ENCODE measurements around the gene ATP4A. TPM values are rescaled to one million over a fixed set of nuclear protein-coding genes. Genes with fewer than 3 reads are reported as not detected.

Gene ATP4A
- polyA plus RNA-seq, 3 donors from 2014 or later, result not detected

DNA sequence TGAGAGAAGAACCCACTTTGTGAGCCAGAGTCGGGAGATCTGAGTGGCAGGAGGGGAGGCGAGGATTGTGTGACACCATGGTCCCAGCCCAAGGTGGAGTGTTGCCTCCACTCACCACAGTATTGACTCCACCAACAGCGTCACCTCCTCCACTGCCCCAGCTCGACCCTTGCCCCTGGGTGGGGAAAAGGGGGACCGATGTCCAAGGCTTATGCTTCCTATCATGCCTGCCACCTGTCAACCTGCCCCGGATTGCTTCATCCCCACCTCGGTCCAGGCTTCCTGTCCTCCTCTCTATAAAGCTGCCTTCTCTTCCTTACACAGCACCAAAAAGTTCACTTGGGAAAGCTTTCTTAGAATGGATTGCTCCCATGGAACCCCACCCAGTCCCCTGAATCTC is 57.4 kb downstream of the ATP4A start:
- no peak for DNase-seq
- Mint-ChIP-seq H3K27me3 (ENCODE audit: low read depth in 3 of 3) (peaks cover 1 to 6% (median 6%) of the 10 kb centered on the region in 3 donors), H3K36me3 (peaks cover 0 to 6% (median 0%) of the 10 kb centered on the region in 3 donors), H3K4me1 (peaks cover 22 to 28% of the 10 kb centered on the region in 2 donors), H3K27ac (peak overlapping the region in 1 of 6 donors; percentile 24), H3K9me3 (no peaks in the 10 kb centered on the region), H3K4me3 (no peak overlapping the region)

DNA sequence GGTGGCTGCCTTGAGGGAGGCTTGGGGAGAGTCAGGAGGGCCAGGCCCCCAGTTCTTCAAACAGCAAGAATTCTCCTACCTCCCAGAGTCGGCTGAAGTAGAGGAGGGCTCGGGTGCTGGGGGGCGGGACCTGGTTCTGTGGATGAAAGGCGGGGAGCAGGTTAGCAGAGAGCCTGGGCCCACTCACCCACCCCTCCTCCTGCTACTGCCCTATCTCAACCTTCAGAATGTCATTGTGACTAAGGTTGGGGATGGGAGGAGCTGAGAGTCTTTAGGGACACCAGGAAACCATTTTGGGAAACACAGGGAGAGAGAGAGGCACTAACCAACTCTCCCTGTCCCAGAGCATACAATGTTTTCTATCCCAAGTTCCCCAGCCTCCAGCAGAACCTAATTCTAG is 60.7 kb downstream of the ATP4A start:
- no peaks in the 10 kb centered on the region for H3K9me3 Mint-ChIP-seq
- H3K4me3 Mint-ChIP-seq, result no peak overlapping the region
- H3K27me3 Mint-ChIP-seq (ENCODE audit: low read depth in 3 of 3), result peaks cover 0 to 7% (median 5%) of the 10 kb centered on the region in 3 donors
- H3K27ac Mint-ChIP-seq, result no peak overlapping the region
- DNase-seq, result no peak
- peaks cover 0 to 6% (median 0%) of the 10 kb centered on the region in 3 donors for H3K36me3 Mint-ChIP-seq
- H3K4me1 Mint-ChIP-seq, result no peaks in the 10 kb centered on the region

DNA sequence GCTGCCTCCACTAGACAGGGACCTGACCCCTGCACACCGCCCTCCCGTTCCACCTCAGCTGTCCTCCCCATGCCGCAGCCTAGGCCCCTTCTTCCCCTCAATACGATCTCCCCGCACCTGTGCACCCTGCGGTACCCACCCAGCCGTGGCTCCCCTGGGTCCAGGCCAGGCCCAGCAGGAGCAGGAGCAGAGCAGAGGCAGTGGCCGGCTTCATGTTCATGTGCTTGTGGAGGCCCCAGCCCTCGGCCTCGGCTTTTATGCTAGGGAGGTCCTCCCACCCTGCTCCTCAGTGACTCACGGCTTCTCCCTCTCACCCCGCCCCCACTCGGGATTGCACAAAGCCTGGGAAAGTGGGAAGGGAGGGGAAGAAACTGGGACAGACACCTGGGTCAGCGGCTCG is 61.8 kb downstream of the ATP4A start:
- no peaks in the 10 kb centered on the region for H3K9me3 Mint-ChIP-seq
- H3K27me3 Mint-ChIP-seq (ENCODE audit: low read depth in 3 of 3), result peaks cover 0 to 7% (median 5%) of the 10 kb centered on the region in 3 donors
- no peak for DNase-seq
- H3K27ac Mint-ChIP-seq, result no peak overlapping the region
- peaks cover 0 to 6% (median 0%) of the 10 kb centered on the region in 3 donors for H3K36me3 Mint-ChIP-seq
- H3K4me3 Mint-ChIP-seq, result no peak overlapping the region
- no peaks in the 10 kb centered on the region for H3K4me1 Mint-ChIP-seq

DNA sequence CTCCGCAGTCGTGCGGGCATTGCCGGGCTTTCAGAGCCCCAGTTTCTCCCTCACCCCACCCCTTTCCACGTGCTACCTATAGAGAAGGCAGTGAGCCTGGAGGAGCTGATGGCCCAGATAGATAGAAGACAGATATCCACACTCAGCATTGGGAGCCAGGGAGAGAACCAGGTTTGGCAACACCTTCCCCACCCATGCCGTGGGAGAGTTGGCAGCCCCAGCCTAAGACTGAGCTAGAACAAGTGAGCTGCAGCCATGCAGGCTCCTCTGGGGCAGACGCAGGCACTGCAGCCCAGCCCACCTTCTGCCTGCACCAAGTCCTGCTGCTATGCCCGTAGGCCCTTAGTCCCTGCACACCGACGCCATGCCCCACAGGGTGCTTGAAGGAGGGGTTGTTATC is 62.8 kb downstream of the ATP4A start:
- no peak overlapping the region for H3K4me3 Mint-ChIP-seq
- no peaks in the 10 kb centered on the region for H3K36me3 Mint-ChIP-seq
- peaks cover 0 to under 1% of the 10 kb centered on the region in 2 donors for H3K4me1 Mint-ChIP-seq
- DNase-seq, result no peak
- no peak overlapping the region for H3K27ac Mint-ChIP-seq
- no peaks in the 10 kb centered on the region for H3K9me3 Mint-ChIP-seq
- peaks cover 0 to 7% (median 3%) of the 10 kb centered on the region in 3 donors for H3K27me3 Mint-ChIP-seq (ENCODE audit: low read depth in 3 of 3)

Other genes with a start within 250 kb of the ATP4A start
- gene CD22, start 234.5 kb downstream of the ATP4A start, polyA plus RNA-seq, result 1 to 10 TPM in 1 of 3 donors, under 1 TPM in 1, not detected in 1; 0.93 to 2.2 TPM
- not detected for gene FFAR1, start 215.8 kb downstream of the ATP4A start, polyA plus RNA-seq
- not detected for gene FFAR3, start 205.2 kb downstream of the ATP4A start, polyA plus RNA-seq
- not detected for gene GPR42, start 192.6 kb downstream of the ATP4A start, polyA plus RNA-seq
- gene FFAR2, start 115.4 kb downstream of the ATP4A start, polyA plus RNA-seq, result 1 to 10 TPM in 1 of 3 donors, under 1 TPM in 2; 0.12 to 1.6 (median 0.15) TPM
- not detected for gene KRTDAP, start 73.2 kb downstream of the ATP4A start, polyA plus RNA-seq
- gene DMKN, start 50.0 kb downstream of the ATP4A start, polyA plus RNA-seq, result 10 to 100 TPM in 2 of 3 donors, 1 to 10 TPM in 1; 5.0 to 24.5 (median 20.3) TPM
- not detected for gene SBSN, start 35.3 kb downstream of the ATP4A start, polyA plus RNA-seq
- not detected for gene GAPDHS, start 30.2 kb downstream of the ATP4A start, polyA plus RNA-seq
- gene TMEM147, start 18.0 kb downstream of the ATP4A start, polyA plus RNA-seq, result 100 to 1,000 TPM; 117 to 184 (median 151) TPM
- gene PMIS2, start 22.5 kb upstream of the ATP4A start, polyA plus RNA-seq, result not detected
- gene HAUS5, start 49.1 kb upstream of the ATP4A start, polyA plus RNA-seq, result 1 to 10 TPM in 2 of 3 donors, under 1 TPM in 1; 0.98 to 7.5 (median 6.0) TPM
- gene RBM42, start 65.4 kb upstream of the ATP4A start, polyA plus RNA-seq, result 10 to 100 TPM; 51.4 to 91.8 (median 72.7) TPM
- under 1 TPM; 0.55 to 0.79 (median 0.68) TPM for gene ETV2, start 78.1 kb upstream of the ATP4A start, polyA plus RNA-seq
- gene COX6B1, start 84.7 kb upstream of the ATP4A start, polyA plus RNA-seq, result 1,000 to 10,000 TPM in 1 of 3 donors, 100 to 1,000 TPM in 2; 711 to 1,050 (median 736) TPM
- not detected for gene UPK1A, start 102.9 kb upstream of the ATP4A start, polyA plus RNA-seq
- not detected for gene ZBTB32, start 140.9 kb upstream of the ATP4A start, polyA plus RNA-seq
- gene KMT2B, start 154.3 kb upstream of the ATP4A start, polyA plus RNA-seq, result 1 to 10 TPM in 1 of 3 donors, under 1 TPM in 1, not detected in 1; 0.30 to 1.8 TPM
- 100 to 1,000 TPM in 2 of 3 donors, 10 to 100 TPM in 1; 94.6 to 116 (median 109) TPM for gene IGFLR1, start 178.8 kb upstream of the ATP4A start, polyA plus RNA-seq
- 10 to 100 TPM; 11.8 to 21.4 (median 15.8) TPM for gene U2AF1L4, start 181.8 kb upstream of the ATP4A start, polyA plus RNA-seq
- gene PSENEN, start 182.0 kb upstream of the ATP4A start, polyA plus RNA-seq, result 100 to 1,000 TPM; 127 to 149 (median 129) TPM
- 10 to 100 TPM in 2 of 3 donors, 1 to 10 TPM in 1; 9.7 to 15.2 (median 12.6) TPM for gene LIN37, start 184.9 kb upstream of the ATP4A start, polyA plus RNA-seq
- not detected for gene HSPB6, start 193.4 kb upstream of the ATP4A start, polyA plus RNA-seq
- 1 to 10 TPM; 1.2 to 7.8 (median 2.2) TPM for gene PROSER3, start 194.5 kb upstream of the ATP4A start, polyA plus RNA-seq
- gene ARHGAP33, start 211.9 kb upstream of the ATP4A start, polyA plus RNA-seq, result under 1 TPM in 1 of 3 donors, not detected in 2; 0.37 TPM
- not detected for gene PRODH2, start 249.2 kb upstream of the ATP4A start, polyA plus RNA-seq